ENCODE results near the gene SLC29A1. TPM values are rescaled to one million over a fixed set of nuclear protein-coding genes. Genes with fewer than 3 reads are reported as not detected.

SLC29A1 gene
- total and polyA plus RNA-seq, 2 of the 8 experiments (the other 6 are each of a cell fraction or from before 2014, with no cell fraction given), result 187 to 558 TPM

- no peak overlapping the region for H2BK120ac ChIP-seq (replicated peaks; ENCODE audit: low read depth, low read length)
- 97 to 100% methylated on average over 1 to 3 of the region's 3 CpGs for WGBS, 2 experiments (ENCODE audit: extremely low coverage in 1 of 2, insufficient coverage in 1 of 2, insufficient read length in 1 of 2, insufficient replicate concordance in 2 of 2, low coverage in 1 of 2, low lambda C conversion rate in 2 of 2, missing lambda C conversion rate in 1 of 2)
- no peak overlapping the region for H4K5ac ChIP-seq (ENCODE audit: insufficient read length, low read depth, low read length)
- H3K4me2 ChIP-seq (ENCODE audit: insufficient read depth in 1 of 2, low read depth in 2 of 2, low read length in 2 of 2), result no peak overlapping the region
- no peak overlapping the region for H2BK15ac ChIP-seq (ENCODE audit: low read length)
- H3K27ac ChIP-seq (ENCODE audit: low read depth, low read length), result no peak overlapping the region
- H3K79me1 ChIP-seq (ENCODE audit: low read depth, low read length), result no peaks in the 10 kb centered on the region; the same call in 1 of the 2 replicates
- H3K4me3 ChIP-seq (ENCODE audit: extremely low read depth in 1 of 4, insufficient read depth in 2 of 4, low read depth in 3 of 4, low read length in 4 of 4), result no peak overlapping the region
- H2BK20ac ChIP-seq (ENCODE audit: low read length), result no peak overlapping the region
- H3K14ac ChIP-seq (ENCODE audit: insufficient read length), result no peak overlapping the region
- no peak overlapping the region for H3K23ac ChIP-seq (ENCODE audit: insufficient read length)
- H3K18ac ChIP-seq (ENCODE audit: extremely low read depth, low read length), result no peak overlapping the region
- no peaks in the 10 kb centered on the region for H3K79me2 ChIP-seq (ENCODE audit: control insufficient read depth in 1 of 2, insufficient read depth in 2 of 2, low read length in 2 of 2)
- H3K27me3 ChIP-seq (replicated peaks in 1 of 4; ENCODE audit: control insufficient read depth in 3 of 4, extremely low read depth in 1 of 4, insufficient read depth in 3 of 4, low read length in 3 of 4), result no peaks in the 10 kb centered on the region
- no peaks in the 10 kb centered on the region for H3K36me3 ChIP-seq (ENCODE audit: control insufficient read depth in 2 of 4, insufficient read depth in 4 of 4, low read length in 3 of 4)
- H2BK12ac ChIP-seq (ENCODE audit: low read depth, low read length), result no peak overlapping the region
- H2AFZ ChIP-seq (ENCODE audit: low read length), result no peak overlapping the region
- DNase-seq (ENCODE audit: low read depth in 1 of 2, low spot score in 2 of 2) (no peak), FAIRE-seq (no peak)
- H3K23me2 ChIP-seq (ENCODE audit: low read depth, low read length), result no peaks in the 10 kb centered on the region; the same call in 1 of the 2 replicates
- no peak overlapping the region for H2AK5ac ChIP-seq (ENCODE audit: low read depth, low read length)
- no peak overlapping the region for H3K56ac ChIP-seq (replicated peaks; ENCODE audit: insufficient read length, low read depth, low read length)
- no peak for TF ChIP-seq RBBP5 (IDR thresholded peaks at IDR 0.05; ENCODE audit: borderline replicate concordance, low read depth, low read length)
- no peak for TF ChIP-seq ASH2L (IDR thresholded peaks at IDR 0.05; ENCODE audit: low read length)
- no peak for TF ChIP-seq BCL11A (IDR thresholded peaks at IDR 0.05; ENCODE audit: low read depth in 2 of 2, low read length in 2 of 2)
- no peak for TF ChIP-seq TBP (IDR thresholded peaks at IDR 0.05; ENCODE audit: low read depth, low read length)
- no peaks in the 10 kb centered on the region for H3K9me3 ChIP-seq (ENCODE audit: insufficient read depth in 2 of 2, low read depth in 1 of 2, low read length in 1 of 2)
- no peak overlapping the region for H2BK5ac ChIP-seq (ENCODE audit: low read depth, low read length)
- H4K20me1 ChIP-seq (replicated peaks in 1 of 2; ENCODE audit: control insufficient read depth in 1 of 2, insufficient read depth in 2 of 2, low read length in 2 of 2), result no peaks in the 10 kb centered on the region
- H3K4me1 ChIP-seq (replicated peaks in 1 of 4; ENCODE audit: control insufficient read depth in 3 of 4, insufficient read depth in 4 of 4, low read length in 3 of 4), result peaks cover 4 to 15% (median 8%) of the 10 kb centered on the region in 4 experiments
- ChIA-PET CTCF (ENCODE audit: partially characterized antibody) (interaction anchor here (0.9 to 8.0 kb wide), 4 partner anchors 8 to 35 kb away, joined by 3 to 51 read pairs (median 14); partner anchors contain the start of gene SLC29A1), POLR2A (ENCODE audit: partially characterized antibody) (no interaction called here)
- no peak overlapping the region for H3K9ac ChIP-seq (replicated peaks in 1 of 4; ENCODE audit: extremely low read depth in 1 of 4, low read depth in 3 of 4, low read length in 3 of 4)
- H3K4ac ChIP-seq (replicated peaks; ENCODE audit: insufficient read length, low read depth, low read length), result no peak overlapping the region
- H4K8ac ChIP-seq (ENCODE audit: extremely low read depth, insufficient read depth, low read length), result no peak overlapping the region
- H4K91ac ChIP-seq (replicated peaks; ENCODE audit: insufficient read length, low read length), result no peak overlapping the region
Observed at GRCh38 chr6:44211284-44211683, 12.1 kb upstream of the SLC29A1 start.
